Liver (tissue), 9 donors: ENCODE results near the gene MYCL. TPM values are rescaled to one million over a fixed set of nuclear protein-coding genes. Genes with fewer than 3 reads are reported as not detected.
A peak's percentile ranks its signal among the peaks of the same experiment; 100 is the strongest.

Experiments
- DNase-seq: peaks from one replicate; pipeline ENCODE4 v3.0.0-alpha.2; 2017; ENCODE audit warnings: low spot score
- H3K27ac ChIP-seq, 2 donors: one replicate each; pipeline ENCODE4 v1.7.0; 2013; ENCODE audit warnings: inconsistent platforms in 2 of 2, low read length in 2 of 2, control low read depth in 1 of 2, low read depth in 1 of 2, mild to moderate bottlenecking in 1 of 2
- H3K27me3 ChIP-seq, 4 donors: one replicate each; pipeline versions ENCODE4 v1.6.1 to v1.7.0; 2013; ENCODE audit warnings: low read length in 3 of 4, inconsistent platforms in 1 of 4, mild to moderate bottlenecking in 1 of 4, moderate library complexity in 1 of 4; ENCODE audit not compliant: control insufficient read depth in 4 of 4, insufficient read depth in 4 of 4
- H3K36me3 ChIP-seq, 4 donors: one replicate each; pipeline versions ENCODE4 v1.6.1 to v1.7.0; 2013; ENCODE audit warnings: low read length in 3 of 4, mild to moderate bottlenecking in 3 of 4, low read depth in 1 of 4, moderate library complexity in 1 of 4; ENCODE audit not compliant: control insufficient read depth in 4 of 4, insufficient read depth in 3 of 4
- H3K4me1 ChIP-seq, 4 donors: one replicate each; pipeline versions ENCODE4 v1.6.1 to v1.7.0; 2013; ENCODE audit warnings: low read length in 3 of 4, mild to moderate bottlenecking in 3 of 4, moderate library complexity in 1 of 4; ENCODE audit not compliant: control insufficient read depth in 4 of 4, insufficient read depth in 4 of 4
- H3K4me3 ChIP-seq, 3 donors: one replicate each; pipeline versions ENCODE4 v1.6.1 to v1.7.0; 2013; ENCODE audit warnings: low read length in 3 of 3, control low read depth in 1 of 3, low read depth in 1 of 3, mild to moderate bottlenecking in 1 of 3
- H3K9ac ChIP-seq, 2 donors: one replicate each; pipeline ENCODE4 v1.7.0; 2013; ENCODE audit warnings: low read length in 2 of 2, mild to moderate bottlenecking in 2 of 2, moderate library complexity in 2 of 2, control low read depth in 1 of 2, low read depth in 1 of 2
- H3K9me3 ChIP-seq, 4 donors: one replicate each; pipeline versions ENCODE4 v1.6.1 to v1.7.0; 2013; ENCODE audit warnings: low read length in 3 of 4; ENCODE audit not compliant: control insufficient read depth in 4 of 4
- EGR1 ChIP-seq, 2 donors: IDR thresholded peaks; 2 replicates each; pipeline ENCODE4 v1.6.1; 2016 to 2018; ENCODE audit warnings: antibody characterized with exemption in 2 of 2, low read depth in 2 of 2
- FOXA1 ChIP-seq: IDR thresholded peaks from 2 replicates; pipeline ENCODE4 v1.6.1; 2016; ENCODE audit warnings: antibody characterized with exemption
- FOXA2 ChIP-seq: IDR thresholded peaks from 2 replicates; pipeline ENCODE4 v1.6.1; 2016; ENCODE audit warnings: antibody characterized with exemption
- GABPA ChIP-seq, 2 donors: IDR thresholded peaks in 1 of 2; conservative IDR thresholded peaks in 1 of 2; 2 replicates each; pipeline ENCODE4 v1.6.1; 2016; ENCODE audit warnings: antibody characterized with exemption in 2 of 2, mild to moderate bottlenecking in 1 of 2, moderate library complexity in 1 of 2
- HNF4A ChIP-seq, 2 donors: conservative IDR thresholded peaks; 2 replicates each; pipeline ENCODE4 v1.6.1; 2016; ENCODE audit warnings: antibody characterized with exemption in 2 of 2, mild to moderate bottlenecking in 2 of 2
- HNF4G ChIP-seq: IDR thresholded peaks from 2 replicates; pipeline ENCODE4 v1.6.1; 2016; ENCODE audit warnings: antibody characterized with exemption
- JUND ChIP-seq, 2 donors: IDR thresholded peaks; 2 replicates each; pipeline ENCODE4 v1.6.1; 2016; ENCODE audit warnings: antibody characterized with exemption in 2 of 2
- NR2F2 ChIP-seq: IDR thresholded peaks from 2 replicates; pipeline ENCODE4 v1.6.1; 2016; ENCODE audit warnings: antibody characterized with exemption
- RAD21 ChIP-seq, 2 donors: IDR thresholded peaks; 2 replicates each; pipeline ENCODE4 v1.6.1; 2016; ENCODE audit warnings: antibody characterized with exemption in 2 of 2, mild to moderate bottlenecking in 2 of 2
- RXRA ChIP-seq, 2 donors: IDR thresholded peaks; 2 replicates each; pipeline ENCODE4 v1.6.1; 2017 to 2018; ENCODE audit warnings: antibody characterized with exemption in 2 of 2, mild to moderate bottlenecking in 1 of 2
- SP1 ChIP-seq: IDR thresholded peaks from 2 replicates; pipeline ENCODE4 v1.6.1; 2018; ENCODE audit warnings: antibody characterized with exemption, mild to moderate bottlenecking
- TAF1 ChIP-seq: conservative IDR thresholded peaks from 2 replicates; pipeline ENCODE4 v1.6.1; 2016; ENCODE audit warnings: antibody characterized with exemption, mild to moderate bottlenecking
- YY1 ChIP-seq: IDR thresholded peaks from 2 replicates; pipeline ENCODE4 v1.6.1; 2016; ENCODE audit warnings: antibody characterized with exemption, mild to moderate bottlenecking
- WGBS: extraction: QIAGEN DNeasy Blood & Tissue Kit; methylation state at CpG from one replicate; pipeline ENCODE4 v1.1.7; 2013; 5-methylcytosine and 5-hydroxymethylcytosine counted together
- polyA plus RNA-seq, 2 donors: library from polyadenylated mRNA; stranded (reverse) in 1 of 2; unstranded in 1 of 2; fragments of 200-250 nt in 1 of 2; fragments of >200 nt in 1 of 2; fragmentation: Nextera tagmentation in 1 of 2; extraction: Ambion mirVana in 1 of 2; gene quantifications; one replicate each; pipeline versions ENCODE4 v1.2.1 to v1.2.3, GENCODE V29; 2013 to 2015
- total RNA-seq, 2 donors: library from RNA; depleted of rRNA; stranded (reverse); fragments of >200 nt; gene quantifications; one replicate each; pipeline ENCODE4 v1.2.3, GENCODE V29; 2014
- TF ChIP-seq, protein P1 (sequence below): fragments of 150-350 bp; IDR thresholded peaks from 2 replicates; pipeline ENCODE4 v1.5.1; 2017; ENCODE audit warnings: improper control_type of control experiment, low read depth, low read length; ENCODE audit not compliant: missing input control
- TF ChIP-seq, protein P2 (sequence below): IDR thresholded peaks from 2 replicates; pipeline ENCODE4 v1.6.1; 2016; ENCODE audit warnings: antibody characterized with exemption
- TF ChIP-seq, protein P3 (sequence below): IDR thresholded peaks from 2 replicates; pipeline ENCODE4 v1.6.1; 2016; ENCODE audit warnings: antibody characterized with exemption
- TF ChIP-seq, protein P4 (sequence below): IDR thresholded peaks from 2 replicates; pipeline ENCODE4 v1.6.1; 2016; ENCODE audit warnings: antibody characterized with exemption, mild to moderate bottlenecking
- donor health status: healthy.
- donor health status: healthy.
- donor health status: healthy.
- donor health status: healthy.
- donor health status: healthy.

MYCL gene
- total and polyA plus RNA-seq, 4 donors = 1.8 to 6.6 (median 2.5) TPM

DNA sequence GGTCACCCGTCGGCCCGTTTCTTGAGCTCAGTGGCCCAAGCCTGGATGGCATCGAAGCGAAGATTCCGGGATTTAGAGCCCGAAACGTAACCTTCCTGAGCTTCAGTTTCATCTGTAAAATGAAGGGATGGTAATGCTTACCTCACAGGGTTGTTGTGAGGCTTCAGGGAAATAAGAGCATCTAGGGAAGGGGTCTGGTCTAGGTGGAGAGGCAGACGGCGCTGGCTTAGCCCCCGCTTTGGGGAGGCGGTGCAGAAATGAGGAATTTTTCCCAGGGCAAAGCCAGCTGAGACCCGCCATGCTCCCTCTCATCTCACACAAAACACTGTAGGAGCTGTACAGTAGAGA lies 717 bp upstream of the MYCL start:
- no peak for DNase-seq
- peaks cover 0 to under 1% (median 0%) of the 10 kb centered on the region in 4 donors for H3K36me3 ChIP-seq
- H3K27me3 ChIP-seq = no peaks in the 10 kb centered on the region
- H3K9ac ChIP-seq = no peak overlapping the region
- 18% methylated on average over 13 of the region's 13 CpGs for WGBS
- H3K27ac ChIP-seq = peak overlapping the region; percentile 48 to 56
- H3K4me3 ChIP-seq = peak overlapping the region in 2 of 3 donors; percentile 60 to 80
- no peaks in the 10 kb centered on the region for H3K9me3 ChIP-seq
- no peak for TF ChIP-seq EGR1 (IDR thresholded peaks at IDR 0.05; ENCODE audit: low read depth in 2 of 2)
- no peak for TF ChIP-seq FOXA1
- no peak for TF ChIP-seq JUND (IDR thresholded peaks at IDR 0.05)
- TF ChIP-seq NR2F2 = no peak
- no peak for TF ChIP-seq GABPA (IDR thresholded peaks at IDR 0.05 in 1 of 2, conservative IDR thresholded peaks at IDR 0.05 in 1 of 2)
- TF ChIP-seq RAD21 (IDR thresholded peaks at IDR 0.05) = no peak
- no peak for TF ChIP-seq FOXA2
- no peak for TF ChIP-seq HNF4A (conservative IDR thresholded peaks at IDR 0.05)
- TF ChIP-seq RXRA (IDR thresholded peaks at IDR 0.05) = no peak
- TF ChIP-seq TAF1 = no peak
- TF ChIP-seq, protein P1, sequence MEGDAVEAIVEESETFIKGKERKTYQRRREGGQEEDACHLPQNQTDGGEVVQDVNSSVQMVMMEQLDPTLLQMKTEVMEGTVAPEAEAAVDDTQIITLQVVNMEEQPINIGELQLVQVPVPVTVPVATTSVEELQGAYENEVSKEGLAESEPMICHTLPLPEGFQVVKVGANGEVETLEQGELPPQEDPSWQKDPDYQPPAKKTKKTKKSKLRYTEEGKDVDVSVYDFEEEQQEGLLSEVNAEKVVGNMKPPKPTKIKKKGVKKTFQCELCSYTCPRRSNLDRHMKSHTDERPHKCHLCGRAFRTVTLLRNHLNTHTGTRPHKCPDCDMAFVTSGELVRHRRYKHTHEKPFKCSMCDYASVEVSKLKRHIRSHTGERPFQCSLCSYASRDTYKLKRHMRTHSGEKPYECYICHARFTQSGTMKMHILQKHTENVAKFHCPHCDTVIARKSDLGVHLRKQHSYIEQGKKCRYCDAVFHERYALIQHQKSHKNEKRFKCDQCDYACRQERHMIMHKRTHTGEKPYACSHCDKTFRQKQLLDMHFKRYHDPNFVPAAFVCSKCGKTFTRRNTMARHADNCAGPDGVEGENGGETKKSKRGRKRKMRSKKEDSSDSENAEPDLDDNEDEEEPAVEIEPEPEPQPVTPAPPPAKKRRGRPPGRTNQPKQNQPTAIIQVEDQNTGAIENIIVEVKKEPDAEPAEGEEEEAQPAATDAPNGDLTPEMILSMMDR = no peak
- TF ChIP-seq SP1 = no peak
- TF ChIP-seq, protein P2, sequence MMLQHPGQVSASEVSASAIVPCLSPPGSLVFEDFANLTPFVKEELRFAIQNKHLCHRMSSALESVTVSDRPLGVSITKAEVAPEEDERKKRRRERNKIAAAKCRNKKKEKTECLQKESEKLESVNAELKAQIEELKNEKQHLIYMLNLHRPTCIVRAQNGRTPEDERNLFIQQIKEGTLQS = no peak
- TF ChIP-seq, protein P3, sequence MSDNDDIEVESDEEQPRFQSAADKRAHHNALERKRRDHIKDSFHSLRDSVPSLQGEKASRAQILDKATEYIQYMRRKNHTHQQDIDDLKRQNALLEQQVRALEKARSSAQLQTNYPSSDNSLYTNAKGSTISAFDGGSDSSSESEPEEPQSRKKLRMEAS = no peak
- H3K4me1 ChIP-seq = peaks cover 5 to 32% (median 21%) of the 10 kb centered on the region in 4 donors

DNA sequence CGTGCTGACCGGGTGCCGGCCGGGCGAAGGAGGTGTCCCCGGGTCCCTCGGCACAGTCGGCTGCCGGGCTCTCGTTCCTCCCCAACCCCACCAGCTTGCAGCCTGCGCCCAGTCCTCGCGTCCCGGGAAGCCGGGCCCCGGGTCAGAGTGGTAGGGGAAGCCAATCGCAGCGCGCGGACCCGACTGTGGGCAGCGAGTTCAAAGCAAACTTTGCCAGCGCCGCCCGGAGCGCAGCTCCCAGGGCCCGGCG lies 328 bp downstream of the MYCL start:
- peak overlapping the region; percentile 67 to 69 for H3K9ac ChIP-seq
- peak; percentile 55 for DNase-seq
- peak overlapping the region; percentile 86 to 90 for H3K27ac ChIP-seq
- WGBS = under 1% methylated on average over 28 of the region's 28 CpGs
- peaks cover 0 to 5% (median 1%) of the 10 kb centered on the region in 4 donors for H3K36me3 ChIP-seq
- peak overlapping the region; percentile 52 to 65 (median 60) for H3K4me3 ChIP-seq
- TF ChIP-seq TAF1 (no peak), FOXA1 (no peak), HNF4G (no peak), EGR1 (IDR thresholded peaks at IDR 0.05; ENCODE audit: low read depth in 2 of 2) (no peak), YY1 (no peak), JUND (IDR thresholded peaks at IDR 0.05) (no peak)
- TF ChIP-seq, protein P4, sequence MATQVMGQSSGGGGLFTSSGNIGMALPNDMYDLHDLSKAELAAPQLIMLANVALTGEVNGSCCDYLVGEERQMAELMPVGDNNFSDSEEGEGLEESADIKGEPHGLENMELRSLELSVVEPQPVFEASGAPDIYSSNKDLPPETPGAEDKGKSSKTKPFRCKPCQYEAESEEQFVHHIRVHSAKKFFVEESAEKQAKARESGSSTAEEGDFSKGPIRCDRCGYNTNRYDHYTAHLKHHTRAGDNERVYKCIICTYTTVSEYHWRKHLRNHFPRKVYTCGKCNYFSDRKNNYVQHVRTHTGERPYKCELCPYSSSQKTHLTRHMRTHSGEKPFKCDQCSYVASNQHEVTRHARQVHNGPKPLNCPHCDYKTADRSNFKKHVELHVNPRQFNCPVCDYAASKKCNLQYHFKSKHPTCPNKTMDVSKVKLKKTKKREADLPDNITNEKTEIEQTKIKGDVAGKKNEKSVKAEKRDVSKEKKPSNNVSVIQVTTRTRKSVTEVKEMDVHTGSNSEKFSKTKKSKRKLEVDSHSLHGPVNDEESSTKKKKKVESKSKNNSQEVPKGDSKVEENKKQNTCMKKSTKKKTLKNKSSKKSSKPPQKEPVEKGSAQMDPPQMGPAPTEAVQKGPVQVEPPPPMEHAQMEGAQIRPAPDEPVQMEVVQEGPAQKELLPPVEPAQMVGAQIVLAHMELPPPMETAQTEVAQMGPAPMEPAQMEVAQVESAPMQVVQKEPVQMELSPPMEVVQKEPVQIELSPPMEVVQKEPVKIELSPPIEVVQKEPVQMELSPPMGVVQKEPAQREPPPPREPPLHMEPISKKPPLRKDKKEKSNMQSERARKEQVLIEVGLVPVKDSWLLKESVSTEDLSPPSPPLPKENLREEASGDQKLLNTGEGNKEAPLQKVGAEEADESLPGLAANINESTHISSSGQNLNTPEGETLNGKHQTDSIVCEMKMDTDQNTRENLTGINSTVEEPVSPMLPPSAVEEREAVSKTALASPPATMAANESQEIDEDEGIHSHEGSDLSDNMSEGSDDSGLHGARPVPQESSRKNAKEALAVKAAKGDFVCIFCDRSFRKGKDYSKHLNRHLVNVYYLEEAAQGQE = no peak
- H3K4me1 ChIP-seq = peaks cover 5 to 32% (median 21%) of the 10 kb centered on the region in 4 donors
- H3K27me3 ChIP-seq = no peaks in the 10 kb centered on the region
- no peaks in the 10 kb centered on the region for H3K9me3 ChIP-seq
